Measurements from ENCODE around the gene CHI3L1. TPM values are rescaled to one million over a fixed set of nuclear protein-coding genes. Genes with fewer than 3 reads are reported as not detected.

CHI3L1 gene
- total RNA-seq, 2 donors from 2014 or later: 0.68 to 5.0 TPM

GRCh38 chr1:203211812-203212211 lies 25.3 kb upstream of the CHI3L1 start:
- no peaks in the 10 kb centered on the region for H3K36me3 ChIP-seq
- H3K4me3 ChIP-seq: no peak overlapping the region
- no peaks in the 10 kb centered on the region for H3K27me3 ChIP-seq (replicated peaks; ENCODE audit: insufficient read depth)
- DNase-seq (ENCODE audit: low spot score) (no peak), ATAC-seq (ENCODE audit: insufficient number of reproducible peaks, low FRiP score, low read depth) (no peak)
- H3K4me1 ChIP-seq (ENCODE audit: control insufficient read depth in 1 of 2, low read depth in 2 of 2): no peaks in the 10 kb centered on the region
- TF ChIP-seq, protein P1, sequence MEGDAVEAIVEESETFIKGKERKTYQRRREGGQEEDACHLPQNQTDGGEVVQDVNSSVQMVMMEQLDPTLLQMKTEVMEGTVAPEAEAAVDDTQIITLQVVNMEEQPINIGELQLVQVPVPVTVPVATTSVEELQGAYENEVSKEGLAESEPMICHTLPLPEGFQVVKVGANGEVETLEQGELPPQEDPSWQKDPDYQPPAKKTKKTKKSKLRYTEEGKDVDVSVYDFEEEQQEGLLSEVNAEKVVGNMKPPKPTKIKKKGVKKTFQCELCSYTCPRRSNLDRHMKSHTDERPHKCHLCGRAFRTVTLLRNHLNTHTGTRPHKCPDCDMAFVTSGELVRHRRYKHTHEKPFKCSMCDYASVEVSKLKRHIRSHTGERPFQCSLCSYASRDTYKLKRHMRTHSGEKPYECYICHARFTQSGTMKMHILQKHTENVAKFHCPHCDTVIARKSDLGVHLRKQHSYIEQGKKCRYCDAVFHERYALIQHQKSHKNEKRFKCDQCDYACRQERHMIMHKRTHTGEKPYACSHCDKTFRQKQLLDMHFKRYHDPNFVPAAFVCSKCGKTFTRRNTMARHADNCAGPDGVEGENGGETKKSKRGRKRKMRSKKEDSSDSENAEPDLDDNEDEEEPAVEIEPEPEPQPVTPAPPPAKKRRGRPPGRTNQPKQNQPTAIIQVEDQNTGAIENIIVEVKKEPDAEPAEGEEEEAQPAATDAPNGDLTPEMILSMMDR (IDR thresholded peaks at IDR 0.05): no peak
- H3K9me3 ChIP-seq: no peaks in the 10 kb centered on the region
- no peak overlapping the region for H3K27ac ChIP-seq

- H3K4me1 ChIP-seq (ENCODE audit: control insufficient read depth in 1 of 2, low read depth in 2 of 2): no peaks in the 10 kb centered on the region
- ATAC-seq (ENCODE audit: insufficient number of reproducible peaks, low FRiP score, low read depth) (no peak), DNase-seq (ENCODE audit: low spot score) (no peak)
- H3K27ac ChIP-seq: no peak overlapping the region
- TF ChIP-seq, protein P1 (IDR thresholded peaks at IDR 0.05): no peak
- H3K9me3 ChIP-seq: no peaks in the 10 kb centered on the region
- no peaks in the 10 kb centered on the region for H3K27me3 ChIP-seq (replicated peaks; ENCODE audit: insufficient read depth)
- no peak overlapping the region for H3K4me3 ChIP-seq
- H3K36me3 ChIP-seq: no peaks in the 10 kb centered on the region
Measured at GRCh38 chr1:203210988-203211387, 24.5 kb upstream of the CHI3L1 start.

- no peaks in the 10 kb centered on the region for H3K4me1 ChIP-seq (ENCODE audit: control insufficient read depth in 1 of 2, low read depth in 2 of 2)
- TF ChIP-seq, protein P1 (IDR thresholded peaks at IDR 0.05): no peak
- DNase-seq (ENCODE audit: low spot score) (no peak), ATAC-seq (ENCODE audit: insufficient number of reproducible peaks, low FRiP score, low read depth) (no peak)
- no peaks in the 10 kb centered on the region for H3K9me3 ChIP-seq
- H3K27me3 ChIP-seq (replicated peaks; ENCODE audit: insufficient read depth): no peaks in the 10 kb centered on the region
- H3K27ac ChIP-seq: no peak overlapping the region
- no peak overlapping the region for H3K4me3 ChIP-seq
- no peaks in the 10 kb centered on the region for H3K36me3 ChIP-seq
Measured at GRCh38 chr1:203210350-203210749, 23.8 kb upstream of the CHI3L1 start.

DNA sequence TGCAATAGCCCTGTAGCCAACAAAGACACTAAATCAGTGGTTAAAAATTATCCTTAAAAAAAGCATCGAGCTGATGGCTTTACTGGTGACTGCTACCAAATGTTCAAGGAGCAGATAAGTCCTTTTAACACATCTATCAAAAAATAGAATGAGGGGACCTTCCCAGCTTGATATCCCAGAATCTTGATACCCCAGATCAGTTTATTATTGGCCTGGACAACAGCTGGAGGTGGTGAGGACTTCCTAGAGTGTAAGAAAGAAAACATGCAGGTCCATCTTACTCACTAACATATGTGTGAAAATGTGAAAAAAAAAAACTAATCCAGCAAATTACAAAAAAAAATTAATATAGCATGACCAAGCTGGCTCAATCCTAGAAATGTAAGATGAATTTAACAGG lies 21.7 kb upstream of the CHI3L1 start:
- H3K4me1 ChIP-seq (ENCODE audit: control insufficient read depth in 1 of 2, low read depth in 2 of 2): no peaks in the 10 kb centered on the region
- H3K36me3 ChIP-seq: no peaks in the 10 kb centered on the region
- TF ChIP-seq, protein P1 (IDR thresholded peaks at IDR 0.05): no peak
- DNase-seq (ENCODE audit: low spot score) (no peak), ATAC-seq (ENCODE audit: insufficient number of reproducible peaks, low FRiP score, low read depth) (no peak)
- H3K9me3 ChIP-seq: no peaks in the 10 kb centered on the region
- no peaks in the 10 kb centered on the region for H3K27me3 ChIP-seq (replicated peaks; ENCODE audit: insufficient read depth)
- no peak overlapping the region for H3K27ac ChIP-seq
- H3K4me3 ChIP-seq: no peak overlapping the region

DNA sequence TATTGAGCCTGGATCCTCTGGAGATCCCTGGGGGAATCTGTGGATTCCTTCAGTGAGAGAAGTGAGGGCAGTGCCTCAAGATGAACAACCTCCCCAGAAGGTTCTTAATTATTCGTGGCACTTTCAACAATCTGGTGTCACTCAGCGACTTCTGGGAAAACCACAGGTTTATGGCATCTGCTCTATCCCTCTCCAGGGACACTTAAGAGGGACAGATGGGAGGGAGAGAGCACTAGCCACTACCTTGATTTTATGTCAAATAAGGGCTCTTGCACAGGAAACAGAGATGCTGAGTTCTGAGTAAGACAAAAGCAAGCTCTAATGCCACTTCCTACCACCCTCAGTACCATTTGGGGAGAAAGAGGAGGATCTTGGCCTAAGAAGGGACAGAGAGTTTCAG lies 21.2 kb upstream of the CHI3L1 start:
- H3K9me3 ChIP-seq: no peaks in the 10 kb centered on the region
- H3K4me1 ChIP-seq (ENCODE audit: control insufficient read depth in 1 of 2, low read depth in 2 of 2): no peaks in the 10 kb centered on the region
- ATAC-seq (ENCODE audit: insufficient number of reproducible peaks, low FRiP score, low read depth): no peak
- no peak overlapping the region for H3K4me3 ChIP-seq
- no peak overlapping the region for H3K27ac ChIP-seq
- TF ChIP-seq, protein P1 (IDR thresholded peaks at IDR 0.05): no peak
- H3K36me3 ChIP-seq: no peaks in the 10 kb centered on the region
- DNase-seq (ENCODE audit: low spot score): no peak
- no peaks in the 10 kb centered on the region for H3K27me3 ChIP-seq (replicated peaks; ENCODE audit: insufficient read depth)
